Measurements from ENCODE around the gene HCFC1. TPM values are rescaled to one million over a fixed set of nuclear protein-coding genes. Genes with fewer than 3 reads are reported as not detected.

The HCFC1 gene
- 9.5 and 10.1 TPM in 2 replicates for total RNA-seq (2014; rRNA removed; shearing (Covaris generic); ENCODE audit: low replicate concordance)

DNA sequence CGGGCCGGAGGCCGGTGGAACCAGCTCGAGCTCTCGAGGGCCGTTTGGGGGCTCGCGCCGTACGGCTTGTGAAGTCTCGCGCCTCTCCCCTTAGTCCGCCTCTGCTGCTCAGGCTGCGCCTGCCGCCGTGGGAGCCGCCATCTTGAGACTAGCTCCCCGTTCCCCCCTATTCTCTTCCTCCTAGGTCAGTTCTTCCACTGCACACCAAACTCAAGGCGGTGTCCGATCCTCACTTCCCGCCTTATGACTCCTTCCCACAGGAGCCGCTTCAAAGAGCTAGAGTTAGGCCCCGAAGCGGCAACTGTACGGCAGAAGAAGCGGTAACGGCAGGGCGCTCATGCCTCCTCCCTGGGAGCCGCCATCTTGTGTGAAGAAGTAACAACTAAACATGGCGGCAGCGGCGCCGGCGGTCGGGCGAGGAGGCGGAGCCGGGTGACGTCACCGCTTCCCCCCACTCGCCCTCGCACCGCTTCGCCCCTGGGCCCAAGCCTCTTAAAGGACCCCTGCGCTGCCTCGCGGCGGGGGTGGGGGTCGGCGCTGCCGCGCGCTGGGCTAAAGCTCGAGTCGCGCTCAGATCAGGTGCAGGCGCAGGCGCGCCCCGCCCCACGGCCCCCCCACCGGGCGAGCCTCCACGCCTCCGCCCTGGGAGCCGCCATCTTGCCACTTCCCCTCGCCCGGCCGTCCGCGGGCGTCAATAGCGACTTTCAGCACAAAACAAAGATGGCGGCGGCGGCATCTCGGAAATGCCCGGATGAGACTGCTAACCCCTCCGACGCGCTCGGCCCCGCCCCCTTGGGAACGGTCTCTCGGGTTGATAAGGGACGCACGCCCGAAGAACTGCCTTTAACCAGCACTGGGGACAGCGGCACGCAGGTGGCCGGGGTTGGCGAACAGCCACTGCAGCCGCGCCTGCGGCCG, at the start of gene HCFC1:
HCFC1 (minus strand) TSS at position 369 of the 918 bp plus-strand sequence. CDS start 978 bp downstream, outside the sequence.
- in situ Hi-C loops (cut with HindIII; ENCODE audit: low pct_unique_long_range_greater_than_20kb, low sequenced_read_pairs), result no loop called here
- peak; percentile 87 for DNase-seq (ENCODE audit: low read depth)

DNA sequence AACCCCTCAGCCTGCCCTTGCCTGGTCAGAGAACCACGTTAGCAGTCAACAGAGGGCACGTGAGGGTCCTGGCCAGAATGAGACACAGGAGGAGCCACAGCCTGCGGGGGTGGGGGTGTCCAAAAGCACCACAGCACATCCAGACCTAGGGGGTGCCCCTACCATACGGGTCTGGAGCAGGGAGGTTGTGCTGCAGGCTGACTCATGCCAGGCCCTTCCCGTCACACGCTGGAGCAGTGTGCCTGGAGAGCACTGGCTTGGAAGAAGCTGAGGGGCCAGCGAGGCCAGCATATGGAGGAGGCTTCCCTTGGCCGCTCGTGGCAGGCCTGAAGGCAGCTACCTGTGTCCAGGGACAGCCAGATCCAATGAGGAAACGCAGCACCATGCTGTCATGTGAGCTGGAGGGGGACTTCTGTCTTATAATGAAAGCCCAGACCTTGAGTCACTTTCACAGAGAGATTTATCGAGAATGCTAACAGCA, 49.6 kb upstream of the HCFC1 start:
- in situ Hi-C loops (cut with HindIII; ENCODE audit: low pct_unique_long_range_greater_than_20kb, low sequenced_read_pairs), result no loop called here
- DNase-seq (ENCODE audit: low read depth), result peak; percentile 57

DNA sequence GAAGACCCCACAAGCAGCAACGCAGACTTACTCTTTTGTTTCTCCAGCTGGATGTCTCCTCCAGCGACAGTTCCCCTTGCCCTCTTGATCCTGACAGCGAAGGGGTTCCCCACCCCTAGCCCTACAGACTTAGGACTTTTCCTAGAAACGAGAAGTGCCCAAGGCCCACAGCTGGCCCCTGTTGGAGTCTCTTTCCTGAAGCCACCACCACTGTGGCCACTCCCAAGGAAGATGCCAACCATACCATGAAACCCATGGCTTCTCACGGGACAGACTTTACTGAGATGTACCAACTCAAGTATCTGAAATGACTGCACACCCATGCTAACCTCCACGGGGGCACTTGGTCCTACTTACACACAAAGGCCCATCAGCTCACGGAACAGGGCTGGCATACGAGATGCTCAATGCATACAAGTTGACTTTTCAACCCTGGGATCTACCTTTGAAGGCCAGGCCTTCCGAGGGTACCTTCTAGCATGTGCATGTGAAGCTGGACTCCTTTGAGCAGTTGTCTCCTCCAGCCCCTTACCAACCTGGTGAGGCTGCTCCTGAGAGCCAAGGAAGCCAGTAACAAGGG, 49.0 kb upstream of the HCFC1 start:
- DNase-seq (ENCODE audit: low read depth), result peak; percentile 14
- in situ Hi-C loops (cut with HindIII; ENCODE audit: low pct_unique_long_range_greater_than_20kb, low sequenced_read_pairs), result no loop called here

DNA sequence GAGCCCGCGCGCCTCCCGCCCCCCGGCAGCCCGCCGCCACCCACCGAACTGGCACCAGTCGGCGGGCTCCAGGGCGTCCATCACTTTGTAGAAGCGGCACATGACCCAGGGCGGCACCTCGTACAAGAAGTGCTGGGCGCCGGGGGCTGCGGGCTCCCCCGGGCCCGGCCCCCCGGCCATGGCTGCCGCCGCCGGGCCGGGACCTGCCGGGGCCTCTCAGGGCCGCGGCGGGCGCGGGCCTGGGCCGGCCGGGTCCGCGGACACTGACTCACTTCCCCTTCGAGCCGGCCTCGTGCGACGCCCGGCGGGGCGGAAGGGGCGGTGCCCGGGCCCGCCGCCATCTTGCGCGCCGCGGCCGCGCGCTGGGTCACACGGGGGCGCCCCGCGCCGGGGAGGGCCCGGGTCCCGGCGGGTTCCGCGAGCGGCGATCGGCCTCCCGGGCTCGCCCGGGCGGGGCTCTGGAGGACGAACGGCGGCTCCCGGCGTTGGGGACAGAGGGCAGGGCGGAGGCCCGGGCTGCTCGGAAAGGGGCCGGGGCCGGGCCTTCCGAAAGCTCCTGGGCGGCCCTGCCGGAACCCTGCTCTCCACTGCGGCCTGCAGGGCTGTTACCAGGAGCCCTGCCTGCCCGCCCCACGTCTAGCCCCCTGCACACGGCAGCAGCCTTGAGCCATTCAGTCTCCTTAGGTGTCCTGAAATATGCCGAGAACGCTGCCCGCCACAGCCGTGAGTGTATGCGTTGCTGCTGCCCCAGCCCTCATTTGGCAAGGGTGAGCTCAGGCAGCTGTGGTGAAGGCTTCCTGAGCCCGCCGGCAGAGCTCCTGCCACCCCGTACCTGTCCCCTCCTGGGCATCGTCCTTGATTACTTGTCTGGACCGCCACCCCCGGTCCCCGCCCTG, 48.3 kb upstream of the HCFC1 start, which contains the start of gene IRAK1:
IRAK1 (minus strand) TSS at position 270 of the 896 bp plus-strand sequence; CDS start at position 180, 90 bp downstream.
- peak; percentile 55 for DNase-seq (ENCODE audit: low read depth)
- in situ Hi-C loops (cut with HindIII; ENCODE audit: low pct_unique_long_range_greater_than_20kb, low sequenced_read_pairs), result no loop called here

DNA sequence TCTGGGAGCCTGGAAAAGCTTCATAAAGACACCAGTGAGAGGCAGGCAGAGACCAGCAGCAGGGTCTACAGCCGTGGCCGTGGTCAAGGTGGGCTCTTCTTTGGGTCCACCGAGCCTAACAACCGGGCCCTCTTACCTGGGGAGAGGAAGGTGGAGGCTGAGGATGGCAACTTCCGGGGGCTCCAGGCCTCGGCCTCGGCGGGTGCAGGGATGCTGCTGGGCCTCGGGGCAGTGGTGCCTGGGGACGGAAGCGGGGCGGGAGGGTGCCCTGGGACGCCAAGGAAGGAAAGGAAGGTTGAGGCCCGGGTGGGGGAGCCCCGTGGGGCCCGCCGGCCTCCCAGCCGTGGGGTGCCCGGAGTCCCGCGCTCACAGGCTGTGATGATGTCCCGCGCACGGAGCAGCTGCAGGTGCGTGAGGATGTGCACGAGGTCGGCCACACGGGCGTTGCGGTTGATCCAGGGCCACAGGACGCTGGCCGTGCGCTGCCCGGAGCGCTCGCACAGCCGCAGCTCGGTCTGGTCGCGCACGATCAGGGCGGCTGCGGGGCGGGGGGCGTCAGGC, 47.5 kb upstream of the HCFC1 start:
- in situ Hi-C loops (cut with HindIII; ENCODE audit: low pct_unique_long_range_greater_than_20kb, low sequenced_read_pairs), result no loop called here
- no peak for DNase-seq (ENCODE audit: low read depth)

DNA sequence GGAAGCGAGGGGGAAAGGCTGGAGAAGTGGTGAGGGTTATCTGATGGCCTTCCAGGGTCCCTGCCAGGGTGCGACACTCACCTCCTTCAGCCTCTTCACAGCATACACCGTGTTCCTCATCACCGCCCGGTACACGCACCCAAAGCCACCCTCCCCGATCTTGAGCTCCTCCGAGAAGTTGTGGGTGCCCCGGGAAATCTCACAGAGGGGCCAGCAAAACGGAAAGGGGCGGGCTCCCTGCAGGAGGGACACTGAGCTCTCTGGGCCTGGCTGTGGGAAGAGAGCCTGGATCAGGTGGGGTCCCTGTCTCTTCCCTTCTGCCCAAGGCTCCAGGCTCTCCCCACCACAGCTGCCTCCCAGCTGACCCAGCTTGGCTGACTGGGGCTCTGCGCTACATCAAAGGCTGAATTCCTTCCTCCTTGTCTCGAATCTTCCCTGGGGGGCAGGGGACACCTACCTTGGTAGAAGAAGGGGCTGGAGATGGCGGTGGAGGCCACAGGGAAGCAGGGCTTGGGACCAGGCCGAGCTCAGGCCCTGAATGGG, 47.0 kb upstream of the HCFC1 start:
- no peak for DNase-seq (ENCODE audit: low read depth)
- in situ Hi-C loops (cut with HindIII; ENCODE audit: low pct_unique_long_range_greater_than_20kb, low sequenced_read_pairs), result no loop called here

DNA sequence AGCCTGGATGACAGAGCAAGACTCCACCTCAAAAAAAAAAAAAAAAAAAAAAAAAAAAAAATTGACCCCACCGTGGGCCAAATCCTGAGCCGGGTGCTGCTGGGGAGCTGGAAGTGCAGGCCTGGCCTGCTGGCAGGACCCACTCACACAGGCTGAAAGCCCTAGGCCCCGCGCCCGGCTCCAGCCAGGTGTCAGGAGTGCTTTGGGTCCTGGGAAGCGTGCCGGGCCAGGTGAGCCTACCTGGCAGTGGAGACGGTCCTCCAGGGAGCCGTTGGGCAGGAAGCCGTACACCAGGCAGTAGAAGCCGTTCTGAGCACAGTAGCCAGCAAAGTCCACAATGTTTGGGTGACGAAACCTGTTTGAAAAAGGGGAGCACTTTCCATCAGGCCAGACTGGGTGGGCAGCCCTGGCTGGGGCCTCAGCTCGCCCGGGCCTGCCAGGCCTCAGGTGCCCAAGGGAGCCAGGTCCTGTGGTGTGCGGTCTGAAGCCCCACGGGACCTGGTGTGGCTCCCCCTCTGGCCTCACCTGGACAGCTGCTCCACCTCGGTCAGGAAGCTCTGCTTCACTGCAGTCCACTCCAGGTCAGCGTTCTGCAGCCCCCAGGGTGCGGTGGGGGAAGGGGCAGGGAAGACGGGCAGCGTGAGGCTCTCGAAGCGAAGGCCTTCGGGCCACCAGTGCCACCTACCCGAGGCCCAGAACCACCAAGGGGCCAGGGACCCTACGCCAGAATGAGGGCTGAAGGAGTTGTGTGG, 46.3 kb upstream of the HCFC1 start:
- no peak for DNase-seq (ENCODE audit: low read depth)
- in situ Hi-C loops (cut with HindIII; ENCODE audit: low pct_unique_long_range_greater_than_20kb, low sequenced_read_pairs), result no loop called here

DNA sequence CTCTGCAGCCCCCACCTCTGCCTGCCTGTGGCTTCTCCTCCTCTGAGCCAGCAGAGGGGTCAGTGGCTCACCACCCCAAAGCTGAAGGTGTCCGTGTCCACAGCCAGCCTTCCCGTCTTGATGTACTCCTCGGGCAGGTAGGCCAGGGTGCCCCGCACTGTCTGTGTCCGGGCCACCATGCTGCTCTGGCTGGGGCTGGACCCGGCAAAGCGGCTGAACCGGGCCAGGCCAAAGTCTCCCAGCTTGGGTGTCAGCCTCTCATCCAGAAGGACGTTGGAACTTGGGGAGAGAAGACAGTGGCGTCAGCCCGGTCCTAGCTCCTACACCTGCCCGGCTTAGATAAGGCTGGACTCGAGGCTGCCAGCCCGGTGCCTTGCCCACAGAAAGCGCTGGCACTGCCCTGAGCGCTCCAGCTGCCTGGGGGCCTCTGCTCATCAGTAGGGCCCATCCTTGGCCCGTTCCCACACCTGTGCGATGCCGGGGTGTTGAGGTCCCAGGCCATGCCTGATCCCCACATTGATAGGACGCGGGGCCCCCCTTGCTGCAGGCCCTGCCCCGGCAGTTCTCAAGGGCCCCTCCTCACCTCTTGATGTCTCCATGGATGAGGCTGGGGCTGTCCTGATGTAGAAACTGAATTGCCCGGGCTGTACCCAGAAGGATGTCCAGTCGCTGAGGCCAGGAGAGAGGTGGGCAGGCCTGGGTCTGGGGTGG, 44.9 kb upstream of the HCFC1 start:
- no peak for DNase-seq (ENCODE audit: low read depth)
- in situ Hi-C loops (cut with HindIII; ENCODE audit: low pct_unique_long_range_greater_than_20kb, low sequenced_read_pairs), result no loop called here

DNA sequence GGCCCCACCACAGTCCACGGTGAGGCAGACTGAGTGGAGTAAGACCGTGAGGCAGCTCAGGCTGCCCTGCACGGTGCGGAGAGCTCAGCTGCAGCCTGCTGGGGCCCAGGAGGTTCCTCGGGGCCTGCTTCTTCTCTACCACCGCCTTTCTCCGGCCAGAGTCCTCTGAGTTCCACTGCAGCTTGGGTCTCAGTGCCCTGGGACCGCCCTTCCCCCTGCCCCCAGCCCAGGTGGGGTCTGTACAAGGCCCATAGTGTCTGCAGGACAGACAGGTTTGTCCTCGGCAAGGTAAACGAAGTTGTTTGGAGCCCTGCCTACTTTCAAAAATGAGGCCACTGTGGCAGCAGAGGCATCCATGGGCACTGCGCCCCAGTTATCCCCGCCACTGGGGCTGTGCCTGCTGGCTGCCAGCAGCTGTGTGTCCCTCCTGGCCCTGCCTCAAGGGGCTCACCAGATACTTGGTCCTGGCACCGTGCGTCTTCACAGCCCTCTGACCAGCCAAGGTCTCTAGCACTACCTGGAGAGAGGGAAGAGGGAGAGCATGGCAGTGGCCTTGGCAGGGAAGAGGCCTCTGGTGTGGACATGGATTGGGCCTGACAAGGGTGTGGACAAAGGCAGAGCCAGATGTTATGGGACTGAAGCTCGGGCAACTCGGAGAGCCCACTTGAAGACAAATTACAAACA, 44.1 kb upstream of the HCFC1 start:
- in situ Hi-C loops (cut with HindIII; ENCODE audit: low pct_unique_long_range_greater_than_20kb, low sequenced_read_pairs), result no loop called here
- no peak for DNase-seq (ENCODE audit: low read depth)

DNA sequence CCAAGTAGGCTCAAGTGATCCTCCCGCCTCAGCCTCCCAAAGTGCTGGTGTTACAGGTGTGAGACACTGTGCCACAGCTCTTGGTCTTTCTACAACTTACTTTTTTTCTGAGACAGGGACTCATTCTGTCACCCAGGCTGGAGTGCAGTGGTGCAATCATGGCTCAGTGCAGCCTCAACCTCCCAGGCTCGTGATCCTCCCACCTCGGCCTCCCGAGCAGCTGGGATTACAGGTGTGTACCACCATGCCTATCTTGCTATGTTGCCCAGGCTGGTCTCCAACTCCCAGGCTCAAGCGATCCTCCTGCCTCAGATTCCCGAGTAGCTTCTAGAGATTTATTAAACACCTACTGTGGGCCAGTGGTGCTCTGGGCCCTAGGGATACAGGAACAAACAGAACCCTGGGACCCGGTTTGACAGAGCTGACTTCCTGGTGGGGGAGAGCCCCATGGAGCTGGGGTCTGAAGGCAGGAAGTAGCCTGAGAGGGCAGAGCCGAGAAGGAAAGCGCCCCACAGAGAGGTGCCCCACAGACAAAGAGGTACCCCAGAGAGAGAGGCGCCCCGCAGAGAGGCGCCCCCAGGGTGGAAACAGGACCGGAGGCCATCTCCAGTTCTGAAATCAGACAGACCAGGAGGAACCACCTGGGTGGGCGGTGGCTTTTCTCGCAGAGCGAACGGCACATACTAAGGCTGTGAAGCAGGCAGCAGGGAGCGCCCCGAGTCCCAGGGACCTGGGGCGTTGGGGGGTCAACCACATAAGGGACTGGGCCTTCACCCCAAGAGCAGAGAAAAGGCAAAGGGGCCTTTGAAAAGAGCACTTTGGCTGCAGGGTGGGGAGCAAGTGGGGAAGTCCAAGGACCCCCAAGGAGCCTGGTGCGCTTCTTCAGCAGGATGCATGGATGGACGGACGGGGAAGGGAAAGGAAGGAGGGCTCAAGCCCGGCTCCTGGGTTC, 43.1 kb upstream of the HCFC1 start:
- DNase-seq (ENCODE audit: low read depth), result no peak
- in situ Hi-C loops (cut with HindIII; ENCODE audit: low pct_unique_long_range_greater_than_20kb, low sequenced_read_pairs), result no loop called here

DNA sequence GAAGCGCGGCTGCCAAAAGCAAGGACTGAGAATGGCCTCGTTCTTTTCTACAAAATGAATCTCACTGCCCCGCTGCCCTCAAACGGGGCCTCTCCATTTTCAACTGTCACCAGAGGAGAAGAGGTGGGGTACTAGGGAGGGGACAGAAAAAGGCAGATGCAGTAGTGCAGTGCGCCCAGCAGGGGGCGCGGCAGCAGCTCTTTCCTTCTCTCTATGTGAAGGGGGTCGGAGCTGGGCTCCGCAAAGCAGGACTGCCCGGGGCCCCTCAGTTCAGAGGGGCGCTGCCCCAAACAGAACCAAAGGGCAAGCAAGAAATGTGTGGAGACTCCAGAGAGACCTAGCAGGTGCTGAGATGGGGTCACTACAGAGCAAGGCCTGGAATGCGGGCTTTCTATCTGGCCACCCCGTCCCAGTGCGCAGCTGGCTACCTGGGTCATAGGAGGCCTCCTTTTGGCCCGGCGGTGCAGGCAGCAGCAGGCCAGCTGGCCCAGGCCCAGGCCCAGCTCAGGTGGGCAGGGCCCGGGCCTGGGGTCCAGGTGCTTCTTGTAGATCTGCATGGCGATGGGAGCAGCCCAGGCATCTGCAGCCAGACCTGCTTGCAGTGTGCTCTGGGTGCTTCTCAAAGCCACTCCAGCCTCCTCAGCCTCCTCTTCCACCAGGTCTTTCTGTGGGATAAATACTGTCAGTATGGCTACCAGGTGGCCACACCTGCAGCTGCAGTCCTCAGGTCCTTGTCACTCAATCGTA, 42.2 kb upstream of the HCFC1 start:
- peak; percentile 26 for DNase-seq (ENCODE audit: low read depth)
- in situ Hi-C loops (cut with HindIII; ENCODE audit: low pct_unique_long_range_greater_than_20kb, low sequenced_read_pairs), result no loop called here

DNA sequence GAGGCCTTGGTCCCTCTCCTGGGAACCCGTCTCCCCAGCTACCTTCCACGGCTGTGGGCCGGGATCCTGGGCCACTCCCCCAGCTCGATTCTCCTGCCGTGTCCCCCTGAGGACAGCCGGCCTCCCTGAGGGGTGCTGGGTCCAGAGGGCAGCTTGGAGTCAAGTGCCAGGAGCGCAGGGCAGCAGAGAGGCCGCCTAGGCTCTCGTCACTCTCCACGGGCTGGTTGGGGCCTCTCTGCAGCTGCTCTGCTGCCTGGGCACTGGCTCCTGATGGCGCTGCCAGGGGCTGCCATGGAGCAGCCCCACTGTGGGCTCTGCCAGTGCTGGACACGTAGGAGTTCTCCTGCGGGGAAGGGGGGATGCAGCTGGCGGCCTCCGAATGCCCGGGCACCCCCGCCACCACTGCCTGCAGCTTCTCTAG, 41.4 kb upstream of the HCFC1 start:
- in situ Hi-C loops (cut with HindIII; ENCODE audit: low pct_unique_long_range_greater_than_20kb, low sequenced_read_pairs), result no loop called here
- no peak for DNase-seq (ENCODE audit: low read depth)

DNA sequence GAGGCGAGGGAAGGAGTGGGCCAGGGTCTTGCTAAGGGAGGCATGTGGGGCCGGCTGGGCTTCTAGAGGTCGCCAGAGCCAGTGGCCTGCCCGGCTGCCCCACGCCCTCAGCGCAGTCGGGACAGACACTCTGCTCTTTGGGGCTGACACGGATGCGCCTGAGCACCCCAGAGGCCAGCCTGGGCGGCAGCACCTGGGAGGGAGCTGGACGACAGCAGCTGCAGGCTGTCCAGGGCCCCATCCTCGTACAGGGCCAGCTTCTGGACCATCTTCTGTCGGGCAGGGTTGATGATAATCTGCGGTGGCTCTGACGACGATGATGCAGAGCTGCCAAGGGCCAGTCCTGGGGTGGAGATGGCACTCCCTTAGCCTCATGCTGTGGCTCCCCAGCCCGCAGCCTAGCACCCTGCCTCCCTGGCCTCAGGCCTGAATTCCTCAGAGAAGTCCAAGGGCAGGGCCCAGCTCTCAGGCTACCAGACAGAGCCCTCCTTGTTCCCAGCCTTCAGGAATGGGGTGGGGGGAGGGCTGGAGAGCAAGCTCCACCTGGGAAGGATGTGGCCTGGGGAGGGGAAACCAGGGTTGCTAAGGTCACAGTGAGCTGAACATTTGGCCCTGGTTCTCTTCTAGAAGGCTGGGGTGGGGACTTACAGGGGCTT, 40.8 kb upstream of the HCFC1 start:
- no peak for DNase-seq (ENCODE audit: low read depth)
- in situ Hi-C loops (cut with HindIII; ENCODE audit: low pct_unique_long_range_greater_than_20kb, low sequenced_read_pairs), result no loop called here

Data from Caki2 (cell line).